ENCODE data around the gene CEP85L. TPM values are rescaled to one million over a fixed set of nuclear protein-coding genes. Genes with fewer than 3 reads are reported as not detected.

Gene CEP85L
- total and polyA plus RNA-seq, 2 of the 13 experiments (the other 11 are each of a cell fraction or from before 2014, with no cell fraction given), result 0.44 to 1.7 TPM

DNA sequence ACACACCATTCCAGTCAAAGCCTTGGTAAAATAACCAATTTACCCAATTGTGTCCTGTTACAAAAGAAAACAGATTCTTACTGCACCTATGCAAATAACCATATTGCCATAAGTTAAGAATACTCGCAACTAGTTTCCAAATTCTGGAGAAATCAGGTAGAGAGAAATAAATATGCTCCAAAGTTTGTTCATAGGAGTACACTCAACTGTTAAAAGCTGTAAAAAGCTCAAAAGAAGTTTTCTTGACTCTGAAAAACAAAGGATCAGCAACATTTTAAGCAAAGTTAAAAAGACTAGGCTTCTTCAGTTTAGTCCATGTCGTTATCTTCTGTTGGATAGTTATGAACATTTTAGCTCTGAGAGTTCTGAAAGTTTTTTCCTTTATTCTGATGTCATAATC is 48.0 kb downstream of the CEP85L start:
- Histone ChIP-seq H3K27me3 (ENCODE audit: control insufficient read depth in 1 of 2, insufficient read depth in 2 of 2, low read length in 2 of 2) (0 out of 5 replicates have a peak, but pooled peaks cover 0 to 7% of the 10 kb centered on the region in 2 experiments), H3K27ac (ENCODE audit: extremely low read length, insufficient read depth, low read length) (no peak overlapping the region), H3K4me3 (replicated peaks in 1 of 3; ENCODE audit: insufficient read depth in 1 of 3, low read depth in 2 of 3, low read length in 3 of 3) (no peak overlapping the region), H3K79me2 (ENCODE audit: insufficient read depth, low read length) (no peaks in the 10 kb centered on the region), H2AFZ (ENCODE audit: low read length) (no peak overlapping the region), H3K9ac (ENCODE audit: insufficient read depth, low read depth, low read length) (no peak overlapping the region), H3K9me3 (ENCODE audit: low read length) (0 out of 2 replicates have a peak, but pooled peaks cover 4% of the 10 kb centered on the region), H3K36me3 (replicated peaks in 1 of 2; ENCODE audit: control insufficient read depth in 1 of 2, insufficient read depth in 2 of 2, low read length in 2 of 2) (no peaks in the 10 kb centered on the region), H3K4me1 (ENCODE audit: insufficient read depth, low read length) (no peaks in the 10 kb centered on the region), H4K20me1 (ENCODE audit: insufficient read depth, low read length) (no peaks in the 10 kb centered on the region), H3K4me2 (ENCODE audit: low read depth, low read length) (no peak overlapping the region)
- TF ChIP-seq MYNN (CRISPR knock-in tag; IDR thresholded peaks at IDR 0.05; ENCODE audit: low read depth) (no peak), NCOA1 (CRISPR knock-in tag; IDR thresholded peaks at IDR 0.05) (no peak), FOXK2 (IDR thresholded peaks at IDR 0.05) (no peak), CBFB (CRISPR knock-in tag; IDR thresholded peaks at IDR 0.05) (no peak), CHD2 (IDR thresholded peaks at IDR 0.05; ENCODE audit: low read depth, low read length) (no peak), FOXA3 (CRISPR knock-in tag; IDR thresholded peaks at IDR 0.05) (no peak), TSC22D2 (CRISPR knock-in tag; IDR thresholded peaks at IDR 0.05; ENCODE audit: borderline replicate concordance) (no peak), ZNF577 (CRISPR knock-in tag; IDR thresholded peaks at IDR 0.05; ENCODE audit: borderline replicate concordance, low read depth) (no peak)
- ChIA-PET CTCF (ENCODE audit: low intra/inter-chr PET ratio, low total read pairs) (no interaction called here), POLR2A (no interaction called here)
- intact Hi-C loops (cut with micrococcal nuclease; ENCODE audit: unreplicated experiment), result no loop called here
- 37% methylated on average over 2 of the region's 2 CpGs for WGBS (ENCODE audit: low lambda C conversion rate)
- FAIRE-seq (no peak), ATAC-seq (no peak), DNase-seq (ENCODE audit: low spot score) (no peak)
- BruUV-seq (replicated peaks), result no TSS peak
- in situ Hi-C loops (cut with HindIII; ENCODE audit: extremely low pct_ligation_motif_present, low pct_unique_long_range_greater_than_20kb), result no loop called here

DNA sequence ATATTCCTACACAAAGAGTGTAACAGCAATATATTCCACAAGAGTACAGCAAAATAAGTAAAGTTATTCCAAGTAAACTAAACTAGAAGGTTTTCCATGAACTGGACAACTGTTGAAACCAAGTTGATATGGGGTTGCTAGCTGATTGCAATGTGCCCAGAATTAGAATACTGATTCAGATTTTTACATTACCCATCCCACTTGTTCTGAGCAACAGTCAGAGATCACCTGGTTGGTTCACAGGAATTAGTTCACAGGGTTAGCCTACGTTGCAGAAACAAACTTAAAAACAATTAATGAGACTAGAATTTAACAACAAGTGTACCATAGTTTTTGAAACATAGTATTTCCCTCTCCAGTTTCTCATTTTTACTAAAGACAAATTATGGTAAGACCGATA is 49.1 kb downstream of the CEP85L start:
- 0 out of 2 replicates have a peak, but pooled peaks cover 4% of the 10 kb centered on the region for H3K9me3 ChIP-seq (ENCODE audit: low read length)
- ChIA-PET POLR2A (no interaction called here), CTCF (ENCODE audit: low intra/inter-chr PET ratio, low total read pairs) (no interaction called here)
- no peak overlapping the region for H3K9ac ChIP-seq (ENCODE audit: insufficient read depth, low read depth, low read length)
- no TSS peak for BruUV-seq (replicated peaks)
- DNase-seq (ENCODE audit: low spot score) (no peak), ATAC-seq (no peak), FAIRE-seq (no peak)
- no peaks in the 10 kb centered on the region for H3K4me1 ChIP-seq (ENCODE audit: insufficient read depth, low read length)
- H3K27me3 ChIP-seq (ENCODE audit: control insufficient read depth in 1 of 2, insufficient read depth in 2 of 2, low read length in 2 of 2), result 0 out of 5 replicates have a peak, but pooled peaks cover 0 to under 1% of the 10 kb centered on the region in 2 experiments
- no peaks in the 10 kb centered on the region for H3K79me2 ChIP-seq (ENCODE audit: insufficient read depth, low read length)
- intact Hi-C loops (cut with micrococcal nuclease; ENCODE audit: unreplicated experiment), result no loop called here
- no peak overlapping the region for H2AFZ ChIP-seq (ENCODE audit: low read length)
- in situ Hi-C loops (cut with HindIII; ENCODE audit: extremely low pct_ligation_motif_present, low pct_unique_long_range_greater_than_20kb), result no loop called here
- WGBS (ENCODE audit: low lambda C conversion rate), result 37% methylated on average over 2 of the region's 2 CpGs
- H3K4me2 ChIP-seq (ENCODE audit: low read depth, low read length), result no peak overlapping the region
- H3K27ac ChIP-seq (ENCODE audit: extremely low read length, insufficient read depth, low read length), result no peak overlapping the region
- H3K36me3 ChIP-seq (replicated peaks in 1 of 2; ENCODE audit: control insufficient read depth in 1 of 2, insufficient read depth in 2 of 2, low read length in 2 of 2), result no peaks in the 10 kb centered on the region
- H4K20me1 ChIP-seq (ENCODE audit: insufficient read depth, low read length), result no peaks in the 10 kb centered on the region
- no peak overlapping the region for H3K4me3 ChIP-seq (replicated peaks in 1 of 3; ENCODE audit: insufficient read depth in 1 of 3, low read depth in 2 of 3, low read length in 3 of 3)
- TF ChIP-seq ZMYM2 (CRISPR knock-in tag; IDR thresholded peaks at IDR 0.05) (no peak), KLF6 (CRISPR knock-in tag; IDR thresholded peaks at IDR 0.05) (no peak), ZKSCAN1 (IDR thresholded peaks at IDR 0.05; ENCODE audit: low read length) (no peak), ZNF709 (CRISPR knock-in tag; IDR thresholded peaks at IDR 0.05) (no peak), ZNF839 (CRISPR knock-in tag; IDR thresholded peaks at IDR 0.05; ENCODE audit: borderline replicate concordance) (no peak), NCOR1 (IDR thresholded peaks at IDR 0.05; ENCODE audit: borderline replicate concordance, low read length) (no peak), ZNF678 (CRISPR knock-in tag; IDR thresholded peaks at IDR 0.05) (no peak)
- TF ChIP-seq, protein P1, sequence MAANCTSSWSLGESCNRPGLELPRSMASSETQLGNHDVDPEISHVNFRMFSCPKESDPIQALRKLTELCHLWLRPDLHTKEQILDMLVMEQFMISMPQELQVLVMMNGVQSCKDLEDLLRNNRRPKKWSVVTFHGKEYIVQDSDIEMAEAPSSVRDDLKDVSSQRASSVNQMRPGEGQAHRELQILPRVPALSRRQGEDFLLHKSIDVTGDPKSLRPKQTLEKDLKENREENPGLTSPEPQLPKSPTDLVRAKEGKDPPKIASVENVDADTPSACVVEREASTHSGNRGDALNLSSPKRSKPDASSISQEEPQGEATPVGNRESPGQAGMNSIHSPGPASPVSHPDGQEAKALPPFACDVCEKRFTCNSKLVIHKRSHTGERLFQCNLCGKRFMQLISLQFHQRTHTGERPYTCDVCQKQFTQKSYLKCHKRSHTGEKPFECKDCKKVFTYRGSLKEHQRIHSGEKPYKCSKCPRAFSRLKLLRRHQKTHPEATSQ (CRISPR knock-in tag; IDR thresholded peaks at IDR 0.05; ENCODE audit: borderline replicate concordance), result no peak
- TF ChIP-seq, protein P2, sequence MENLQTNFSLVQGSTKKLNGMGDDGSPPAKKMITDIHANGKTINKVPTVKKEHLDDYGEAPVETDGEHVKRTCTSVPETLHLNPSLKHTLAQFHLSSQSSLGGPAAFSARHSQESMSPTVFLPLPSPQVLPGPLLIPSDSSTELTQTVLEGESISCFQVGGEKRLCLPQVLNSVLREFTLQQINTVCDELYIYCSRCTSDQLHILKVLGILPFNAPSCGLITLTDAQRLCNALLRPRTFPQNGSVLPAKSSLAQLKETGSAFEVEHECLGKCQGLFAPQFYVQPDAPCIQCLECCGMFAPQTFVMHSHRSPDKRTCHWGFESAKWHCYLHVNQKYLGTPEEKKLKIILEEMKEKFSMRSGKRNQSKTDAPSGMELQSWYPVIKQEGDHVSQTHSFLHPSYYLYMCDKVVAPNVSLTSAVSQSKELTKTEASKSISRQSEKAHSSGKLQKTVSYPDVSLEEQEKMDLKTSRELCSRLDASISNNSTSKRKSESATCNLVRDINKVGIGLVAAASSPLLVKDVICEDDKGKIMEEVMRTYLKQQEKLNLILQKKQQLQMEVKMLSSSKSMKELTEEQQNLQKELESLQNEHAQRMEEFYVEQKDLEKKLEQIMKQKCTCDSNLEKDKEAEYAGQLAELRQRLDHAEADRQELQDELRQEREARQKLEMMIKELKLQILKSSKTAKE (CRISPR knock-in tag; IDR thresholded peaks at IDR 0.05; ENCODE audit: borderline replicate concordance), result no peak

All from HepG2 (cell line).